ENCODE measurements around the gene NRIP1.

The NRIP1 gene

GRCh38 chr21:15053500-15053899 is 11.3 kb downstream of the NRIP1 start:
- H3K4me3 ChIP-seq (ENCODE audit: low read depth, low read length), result no peak overlapping the region
- no peak for TF ChIP-seq CTCF (IDR thresholded peaks at IDR 0.05; ENCODE audit: low read depth, low read length, missing control alignments)
- DNase-seq (ENCODE audit: low read depth), result no peak

GRCh38 chr21:15052459-15052763 is 12.4 kb downstream of the NRIP1 start:
- DNase-seq (ENCODE audit: low read depth), result no peak
- peak overlapping the region; percentile 4; the same call in 1 of the 2 replicates for H3K4me3 ChIP-seq (ENCODE audit: low read depth, low read length)
- TF ChIP-seq CTCF (IDR thresholded peaks at IDR 0.05; ENCODE audit: low read depth, low read length, missing control alignments), result no peak

- TF ChIP-seq CTCF (IDR thresholded peaks at IDR 0.05; ENCODE audit: low read depth, low read length, missing control alignments), result no peak
- peak overlapping the region; percentile 4; the same call in 1 of the 2 replicates for H3K4me3 ChIP-seq (ENCODE audit: low read depth, low read length)
- no peak for DNase-seq (ENCODE audit: low read depth)
These were observed 12.9 kb downstream of the NRIP1 start for GRCh38 chr21:15051644-15052458.

- TF ChIP-seq CTCF (IDR thresholded peaks at IDR 0.05; ENCODE audit: low read depth, low read length, missing control alignments), result no peak
- no peak overlapping the region; the same call in 1 of the 2 replicates for H3K4me3 ChIP-seq (ENCODE audit: low read depth, low read length)
- DNase-seq (ENCODE audit: low read depth), result no peak
These were observed 14.0 kb downstream of the NRIP1 start for GRCh38 chr21:15050568-15051377.

- DNase-seq (ENCODE audit: low read depth), result no peak
- no peak for TF ChIP-seq CTCF (IDR thresholded peaks at IDR 0.05; ENCODE audit: low read depth, low read length, missing control alignments)
- H3K4me3 ChIP-seq (ENCODE audit: low read depth, low read length), result no peak overlapping the region
These were observed 19.8 kb downstream of the NRIP1 start for GRCh38 chr21:15045017-15045416.

- TF ChIP-seq CTCF (IDR thresholded peaks at IDR 0.05; ENCODE audit: low read depth, low read length, missing control alignments), result no peak
- DNase-seq (ENCODE audit: low read depth), result no peak
- H3K4me3 ChIP-seq (ENCODE audit: low read depth, low read length), result no peak overlapping the region
These were observed 22.3 kb downstream of the NRIP1 start for GRCh38 chr21:15042531-15042930.
